H1 (cell line): ENCODE data around the gene LBX1. TPM values are rescaled to one million over a fixed set of nuclear protein-coding genes. Genes with fewer than 3 reads are reported as not detected.

ENCODE experiments used
- ASH2L ChIP-seq: fragments of 200-600, 300-600 bp; sonication (generic); IDR thresholded peaks from one replicate; pipeline ENCODE4 v1.7.1; 2017; ENCODE audit warnings: low read length
- BRCA1 ChIP-seq: IDR thresholded peaks from 2 replicates; pipeline ENCODE4 v1.6.1; 2012; ENCODE audit warnings: low read depth, low read length, improper control_type of control experiment
- CEBPB ChIP-seq: IDR thresholded peaks from 2 replicates; pipeline ENCODE4 v1.6.1; 2012; ENCODE audit warnings: low read depth, low read length
- CREB1 ChIP-seq: IDR thresholded peaks from 2 replicates; pipeline ENCODE4 v1.6.1; 2012; ENCODE audit warnings: inconsistent platforms
- RNF2 ChIP-seq: fragments of 200-900, 300-1000 bp; sonication (generic); IDR thresholded peaks from 2 replicates; pipeline ENCODE4 v1.7.1; 2016; ENCODE audit warnings: borderline replicate concordance, low read depth, mild to moderate bottlenecking, antibody characterized with exemption, low read length; ENCODE audit not compliant: poor library complexity, severe bottlenecking; ENCODE audit errors: missing control alignments
- SUZ12 ChIP-seq: fragments of 200-600 bp; sonication (generic); IDR thresholded peaks from 2 replicates; pipeline ENCODE4 v1.6.1; 2012; ENCODE audit warnings: mild to moderate bottlenecking, inconsistent platforms, low read length, moderate library complexity, mixed read lengths
- TCF12 ChIP-seq: IDR thresholded peaks from 2 replicates; pipeline ENCODE4 v1.6.1; 2011; ENCODE audit warnings: low read depth, mild to moderate bottlenecking, low read length
- YY1 ChIP-seq: IDR thresholded peaks from 2 replicates; pipeline ENCODE4 v1.6.1; 2011; ENCODE audit warnings: low read depth, mild to moderate bottlenecking, low read length
- polyA plus RNA-seq, 7 experiments: library from polyadenylated mRNA; depleted of rRNA in 3 of 7; stranded (reverse) in 5 of 7; unstranded in 2 of 7; fragments of >200 nt in 5 of 7; fragments of 200-250 nt in 2 of 7; gene quantifications; 1 replicate in 5 of 7; 2 replicates in 1 of 7; 4 replicates in 1 of 7; pipeline versions ENCODE4 v1.2.1 to v1.2.3, GENCODE V29; 2011 to 2013; ENCODE audit warnings: missing spikeins in 2 of 7, mixed read lengths in 2 of 7
- total RNA-seq: library from RNA; stranded (reverse); fragmentation: NEBNext Ultra II Directional; extraction: Animal tissue kit (Norgen Biotek cat#: 25700); gene quantifications from 2 replicates; pipeline ENCODE4 v1.2.1, GENCODE V29; 2021
- TF ChIP-seq, protein P1 (sequence below), 3 experiments: IDR thresholded peaks; 1 replicate in 2 of 3; 2 replicates in 1 of 3; pipeline versions ENCODE4 v1.5.1 to v1.6.1; 2011; ENCODE audit warnings: low read length in 3 of 3, mild to moderate bottlenecking in 3 of 3, inconsistent platforms in 2 of 3, low read depth in 1 of 3, moderate library complexity in 1 of 3; ENCODE audit not compliant: insufficient read depth in 1 of 3; ENCODE audit errors: control extremely low read depth in 1 of 3

Gene LBX1
- total and polyA plus RNA-seq, 2 of the 8 experiments (the other 6 are each of a cell fraction or from before 2014, with no cell fraction given): not detected

DNA sequence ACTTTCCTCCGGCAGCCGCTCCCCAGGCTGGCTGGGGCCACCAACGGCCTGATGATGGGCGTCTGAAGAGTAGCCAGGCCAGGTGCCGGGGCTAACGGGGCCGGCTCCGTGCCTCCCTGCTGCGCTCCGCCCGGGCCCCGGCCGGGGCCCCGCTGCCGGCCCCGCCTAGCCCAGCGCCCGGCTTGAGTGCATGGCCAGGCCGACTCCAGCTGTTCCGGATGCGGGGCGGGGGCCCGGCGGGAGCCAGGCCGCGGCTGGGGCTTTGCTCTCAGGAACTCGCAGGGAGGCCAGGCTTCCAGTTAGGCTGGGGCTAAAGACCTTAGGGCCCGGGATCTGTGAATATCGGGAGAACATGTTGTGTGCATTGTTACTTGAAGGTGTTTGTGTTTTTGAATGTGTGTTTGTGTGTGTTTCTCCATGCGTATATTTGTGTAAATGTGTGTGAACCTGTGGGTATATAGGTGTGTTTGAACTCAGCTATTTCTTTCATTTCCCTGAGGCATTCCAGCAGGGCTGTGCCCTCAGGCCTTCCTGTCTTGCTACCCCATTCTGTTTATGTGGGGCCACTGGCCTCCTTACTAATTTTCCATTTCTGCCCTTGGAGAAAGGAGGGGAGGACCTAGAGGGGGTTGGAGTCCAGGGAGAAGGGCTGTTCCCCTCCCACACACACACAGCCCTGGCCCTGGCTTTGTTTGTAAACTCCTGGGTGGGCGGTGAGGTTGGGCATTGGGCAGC, 1.1 kb upstream of the LBX1 start (continued):
- TF ChIP-seq, protein P1, sequence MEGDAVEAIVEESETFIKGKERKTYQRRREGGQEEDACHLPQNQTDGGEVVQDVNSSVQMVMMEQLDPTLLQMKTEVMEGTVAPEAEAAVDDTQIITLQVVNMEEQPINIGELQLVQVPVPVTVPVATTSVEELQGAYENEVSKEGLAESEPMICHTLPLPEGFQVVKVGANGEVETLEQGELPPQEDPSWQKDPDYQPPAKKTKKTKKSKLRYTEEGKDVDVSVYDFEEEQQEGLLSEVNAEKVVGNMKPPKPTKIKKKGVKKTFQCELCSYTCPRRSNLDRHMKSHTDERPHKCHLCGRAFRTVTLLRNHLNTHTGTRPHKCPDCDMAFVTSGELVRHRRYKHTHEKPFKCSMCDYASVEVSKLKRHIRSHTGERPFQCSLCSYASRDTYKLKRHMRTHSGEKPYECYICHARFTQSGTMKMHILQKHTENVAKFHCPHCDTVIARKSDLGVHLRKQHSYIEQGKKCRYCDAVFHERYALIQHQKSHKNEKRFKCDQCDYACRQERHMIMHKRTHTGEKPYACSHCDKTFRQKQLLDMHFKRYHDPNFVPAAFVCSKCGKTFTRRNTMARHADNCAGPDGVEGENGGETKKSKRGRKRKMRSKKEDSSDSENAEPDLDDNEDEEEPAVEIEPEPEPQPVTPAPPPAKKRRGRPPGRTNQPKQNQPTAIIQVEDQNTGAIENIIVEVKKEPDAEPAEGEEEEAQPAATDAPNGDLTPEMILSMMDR (IDR thresholded peaks at IDR 0.05; ENCODE audit: control extremely low read depth in 1 of 3, insufficient read depth in 1 of 3, low read depth in 1 of 3, low read length in 3 of 3): no peak
- TF ChIP-seq TCF12: 0 out of 2 replicates have a peak, but pooled peaks have one; percentile 4
- no peak for TF ChIP-seq CEBPB
- TF ChIP-seq RNF2: peak; percentile 82
- TF ChIP-seq YY1: no peak
- no peak for TF ChIP-seq ASH2L
- TF ChIP-seq BRCA1: no peak
- peak; percentile 88 for TF ChIP-seq SUZ12
- TF ChIP-seq CREB1: no peak
